Measurements from ENCODE around the gene LRRK1.

DNA sequence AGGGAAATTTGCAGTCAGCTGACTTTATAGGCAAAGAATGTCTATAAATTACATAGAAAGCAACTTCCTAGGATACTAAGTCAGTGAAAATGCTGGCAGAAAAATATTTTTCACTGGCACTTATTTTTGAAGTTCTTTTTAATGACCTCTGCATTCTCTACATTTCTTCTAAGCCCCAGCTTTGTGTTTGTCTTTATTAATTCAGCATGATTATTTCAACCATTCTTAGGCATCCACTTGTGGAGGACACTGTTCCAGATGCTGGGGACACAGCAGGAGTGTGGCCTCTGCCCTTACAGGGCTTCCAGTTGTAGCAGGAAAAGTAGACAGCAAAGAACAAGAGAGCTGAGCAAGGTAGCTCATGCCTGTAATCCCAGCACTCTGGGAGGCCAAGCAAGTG lies 15.0 kb downstream of the LRRK1 start:
- TF ChIP-seq, protein P1, sequence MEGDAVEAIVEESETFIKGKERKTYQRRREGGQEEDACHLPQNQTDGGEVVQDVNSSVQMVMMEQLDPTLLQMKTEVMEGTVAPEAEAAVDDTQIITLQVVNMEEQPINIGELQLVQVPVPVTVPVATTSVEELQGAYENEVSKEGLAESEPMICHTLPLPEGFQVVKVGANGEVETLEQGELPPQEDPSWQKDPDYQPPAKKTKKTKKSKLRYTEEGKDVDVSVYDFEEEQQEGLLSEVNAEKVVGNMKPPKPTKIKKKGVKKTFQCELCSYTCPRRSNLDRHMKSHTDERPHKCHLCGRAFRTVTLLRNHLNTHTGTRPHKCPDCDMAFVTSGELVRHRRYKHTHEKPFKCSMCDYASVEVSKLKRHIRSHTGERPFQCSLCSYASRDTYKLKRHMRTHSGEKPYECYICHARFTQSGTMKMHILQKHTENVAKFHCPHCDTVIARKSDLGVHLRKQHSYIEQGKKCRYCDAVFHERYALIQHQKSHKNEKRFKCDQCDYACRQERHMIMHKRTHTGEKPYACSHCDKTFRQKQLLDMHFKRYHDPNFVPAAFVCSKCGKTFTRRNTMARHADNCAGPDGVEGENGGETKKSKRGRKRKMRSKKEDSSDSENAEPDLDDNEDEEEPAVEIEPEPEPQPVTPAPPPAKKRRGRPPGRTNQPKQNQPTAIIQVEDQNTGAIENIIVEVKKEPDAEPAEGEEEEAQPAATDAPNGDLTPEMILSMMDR (IDR thresholded peaks at IDR 0.05), result no peak
- no peak for TF ChIP-seq POLR2A (IDR thresholded peaks at IDR 0.05)
